Liver (tissue), 9 donors: ENCODE data around the gene CFL1. TPM values are rescaled to one million over a fixed set of nuclear protein-coding genes. Genes with fewer than 3 reads are reported as not detected.

Experiments used
- DNase-seq: peaks from one replicate; pipeline ENCODE4 v3.0.0-alpha.2; 2017; ENCODE audit warnings: low spot score
- H3K27ac ChIP-seq, 2 donors: one replicate each; pipeline ENCODE4 v1.7.0; 2013; ENCODE audit warnings: inconsistent platforms in 2 of 2, low read length in 2 of 2, control low read depth in 1 of 2, low read depth in 1 of 2, mild to moderate bottlenecking in 1 of 2
- H3K27me3 ChIP-seq, 4 donors: one replicate each; pipeline versions ENCODE4 v1.6.1 to v1.7.0; 2013; ENCODE audit warnings: low read length in 3 of 4, inconsistent platforms in 1 of 4, mild to moderate bottlenecking in 1 of 4, moderate library complexity in 1 of 4; ENCODE audit not compliant: control insufficient read depth in 4 of 4, insufficient read depth in 4 of 4
- H3K36me3 ChIP-seq, 4 donors: one replicate each; pipeline versions ENCODE4 v1.6.1 to v1.7.0; 2013; ENCODE audit warnings: low read length in 3 of 4, mild to moderate bottlenecking in 3 of 4, low read depth in 1 of 4, moderate library complexity in 1 of 4; ENCODE audit not compliant: control insufficient read depth in 4 of 4, insufficient read depth in 3 of 4
- H3K4me1 ChIP-seq, 4 donors: one replicate each; pipeline versions ENCODE4 v1.6.1 to v1.7.0; 2013; ENCODE audit warnings: low read length in 3 of 4, mild to moderate bottlenecking in 3 of 4, moderate library complexity in 1 of 4; ENCODE audit not compliant: control insufficient read depth in 4 of 4, insufficient read depth in 4 of 4
- H3K4me3 ChIP-seq, 3 donors: one replicate each; pipeline versions ENCODE4 v1.6.1 to v1.7.0; 2013; ENCODE audit warnings: low read length in 3 of 3, control low read depth in 1 of 3, low read depth in 1 of 3, mild to moderate bottlenecking in 1 of 3
- H3K9ac ChIP-seq, 2 donors: one replicate each; pipeline ENCODE4 v1.7.0; 2013; ENCODE audit warnings: low read length in 2 of 2, mild to moderate bottlenecking in 2 of 2, moderate library complexity in 2 of 2, control low read depth in 1 of 2, low read depth in 1 of 2
- H3K9me3 ChIP-seq, 4 donors: one replicate each; pipeline versions ENCODE4 v1.6.1 to v1.7.0; 2013; ENCODE audit warnings: low read length in 3 of 4; ENCODE audit not compliant: control insufficient read depth in 4 of 4
- EGR1 ChIP-seq, 2 donors: IDR thresholded peaks; 2 replicates each; pipeline ENCODE4 v1.6.1; 2016 to 2018; ENCODE audit warnings: antibody characterized with exemption in 2 of 2, low read depth in 2 of 2
- FOXA1 ChIP-seq: IDR thresholded peaks from 2 replicates; pipeline ENCODE4 v1.6.1; 2016; ENCODE audit warnings: antibody characterized with exemption
- FOXA2 ChIP-seq: IDR thresholded peaks from 2 replicates; pipeline ENCODE4 v1.6.1; 2016; ENCODE audit warnings: antibody characterized with exemption
- GABPA ChIP-seq, 2 donors: IDR thresholded peaks in 1 of 2; conservative IDR thresholded peaks in 1 of 2; 2 replicates each; pipeline ENCODE4 v1.6.1; 2016; ENCODE audit warnings: antibody characterized with exemption in 2 of 2, mild to moderate bottlenecking in 1 of 2, moderate library complexity in 1 of 2
- HNF4A ChIP-seq, 2 donors: conservative IDR thresholded peaks; 2 replicates each; pipeline ENCODE4 v1.6.1; 2016; ENCODE audit warnings: antibody characterized with exemption in 2 of 2, mild to moderate bottlenecking in 2 of 2
- HNF4G ChIP-seq: IDR thresholded peaks from 2 replicates; pipeline ENCODE4 v1.6.1; 2016; ENCODE audit warnings: antibody characterized with exemption
- JUND ChIP-seq, 2 donors: IDR thresholded peaks; 2 replicates each; pipeline ENCODE4 v1.6.1; 2016; ENCODE audit warnings: antibody characterized with exemption in 2 of 2
- NR2F2 ChIP-seq: IDR thresholded peaks from 2 replicates; pipeline ENCODE4 v1.6.1; 2016; ENCODE audit warnings: antibody characterized with exemption
- RAD21 ChIP-seq, 2 donors: IDR thresholded peaks; 2 replicates each; pipeline ENCODE4 v1.6.1; 2016; ENCODE audit warnings: antibody characterized with exemption in 2 of 2, mild to moderate bottlenecking in 2 of 2
- RXRA ChIP-seq, 2 donors: IDR thresholded peaks; 2 replicates each; pipeline ENCODE4 v1.6.1; 2017 to 2018; ENCODE audit warnings: antibody characterized with exemption in 2 of 2, mild to moderate bottlenecking in 1 of 2
- SP1 ChIP-seq: IDR thresholded peaks from 2 replicates; pipeline ENCODE4 v1.6.1; 2018; ENCODE audit warnings: antibody characterized with exemption, mild to moderate bottlenecking
- TAF1 ChIP-seq: conservative IDR thresholded peaks from 2 replicates; pipeline ENCODE4 v1.6.1; 2016; ENCODE audit warnings: antibody characterized with exemption, mild to moderate bottlenecking
- YY1 ChIP-seq: IDR thresholded peaks from 2 replicates; pipeline ENCODE4 v1.6.1; 2016; ENCODE audit warnings: antibody characterized with exemption, mild to moderate bottlenecking
- WGBS: extraction: QIAGEN DNeasy Blood & Tissue Kit; methylation state at CpG from one replicate; pipeline ENCODE4 v1.1.7; 2013; 5-methylcytosine and 5-hydroxymethylcytosine counted together
- polyA plus RNA-seq, 2 donors: library from polyadenylated mRNA; stranded (reverse) in 1 of 2; unstranded in 1 of 2; fragments of 200-250 nt in 1 of 2; fragments of >200 nt in 1 of 2; fragmentation: Nextera tagmentation in 1 of 2; extraction: Ambion mirVana in 1 of 2; gene quantifications; one replicate each; pipeline versions ENCODE4 v1.2.1 to v1.2.3, GENCODE V29; 2013 to 2015
- total RNA-seq, 2 donors: library from RNA; depleted of rRNA; stranded (reverse); fragments of >200 nt; gene quantifications; one replicate each; pipeline ENCODE4 v1.2.3, GENCODE V29; 2014
- TF ChIP-seq, protein P1 (sequence below): IDR thresholded peaks from 2 replicates; pipeline ENCODE4 v1.6.1; 2016; ENCODE audit warnings: antibody characterized with exemption, mild to moderate bottlenecking
- TF ChIP-seq, protein P2 (sequence below): fragments of 150-350 bp; IDR thresholded peaks from 2 replicates; pipeline ENCODE4 v1.5.1; 2017; ENCODE audit warnings: improper control_type of control experiment, low read depth, low read length; ENCODE audit not compliant: missing input control
- TF ChIP-seq, protein P3 (sequence below): IDR thresholded peaks from 2 replicates; pipeline ENCODE4 v1.6.1; 2016; ENCODE audit warnings: antibody characterized with exemption
- TF ChIP-seq, protein P4 (sequence below): IDR thresholded peaks from 2 replicates; pipeline ENCODE4 v1.6.1; 2016; ENCODE audit warnings: antibody characterized with exemption
- TF ChIP-seq, protein P5 (sequence below): IDR thresholded peaks from 2 replicates; pipeline ENCODE4 v1.6.1; 2016; ENCODE audit warnings: antibody characterized with exemption
- donor health status: healthy.
- donor health status: healthy.
- donor health status: healthy.
- donor health status: healthy.
- donor health status: healthy.

The CFL1 gene
- total and polyA plus RNA-seq, 4 donors: 184 to 498 (median 282) TPM

DNA sequence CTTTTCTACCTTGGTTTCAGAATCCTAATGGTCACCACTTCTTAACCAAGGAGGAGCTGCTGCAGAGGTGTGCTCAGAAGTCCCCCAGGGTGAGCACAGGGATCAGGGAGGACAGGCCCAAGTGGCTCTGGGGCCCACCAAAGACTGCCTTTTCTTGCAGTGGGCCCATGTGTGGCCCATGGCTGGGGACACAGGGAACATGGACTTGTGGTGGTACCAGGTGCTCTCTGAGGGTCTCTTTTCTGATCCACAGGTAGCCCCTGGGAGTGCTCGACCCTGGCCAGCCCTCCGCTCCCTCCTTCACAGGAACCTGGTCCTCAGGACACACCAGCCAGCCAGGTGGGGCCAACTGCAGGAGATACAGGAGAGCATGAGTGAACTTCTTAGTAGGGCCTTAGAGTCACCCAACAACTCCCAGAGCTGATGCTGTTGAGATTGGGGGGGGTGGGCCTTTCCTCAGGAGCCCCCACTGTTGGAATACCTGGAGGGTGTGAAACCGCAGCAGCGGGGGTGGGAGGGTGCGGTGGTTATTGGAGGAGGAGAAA lies 4.3 kb upstream of the CFL1 start:
- H3K36me3 ChIP-seq: peaks cover 16 to 41% (median 23%) of the 10 kb centered on the region in 4 donors
- H3K27ac ChIP-seq: no peak overlapping the region
- no peak for DNase-seq
- no peak overlapping the region for H3K9ac ChIP-seq
- H3K4me1 ChIP-seq: peaks cover 9 to 30% (median 22%) of the 10 kb centered on the region in 4 donors
- no peaks in the 10 kb centered on the region for H3K27me3 ChIP-seq
- no peak for TF ChIP-seq GABPA (IDR thresholded peaks at IDR 0.05 in 1 of 2, conservative IDR thresholded peaks at IDR 0.05 in 1 of 2)
- TF ChIP-seq, protein P1, sequence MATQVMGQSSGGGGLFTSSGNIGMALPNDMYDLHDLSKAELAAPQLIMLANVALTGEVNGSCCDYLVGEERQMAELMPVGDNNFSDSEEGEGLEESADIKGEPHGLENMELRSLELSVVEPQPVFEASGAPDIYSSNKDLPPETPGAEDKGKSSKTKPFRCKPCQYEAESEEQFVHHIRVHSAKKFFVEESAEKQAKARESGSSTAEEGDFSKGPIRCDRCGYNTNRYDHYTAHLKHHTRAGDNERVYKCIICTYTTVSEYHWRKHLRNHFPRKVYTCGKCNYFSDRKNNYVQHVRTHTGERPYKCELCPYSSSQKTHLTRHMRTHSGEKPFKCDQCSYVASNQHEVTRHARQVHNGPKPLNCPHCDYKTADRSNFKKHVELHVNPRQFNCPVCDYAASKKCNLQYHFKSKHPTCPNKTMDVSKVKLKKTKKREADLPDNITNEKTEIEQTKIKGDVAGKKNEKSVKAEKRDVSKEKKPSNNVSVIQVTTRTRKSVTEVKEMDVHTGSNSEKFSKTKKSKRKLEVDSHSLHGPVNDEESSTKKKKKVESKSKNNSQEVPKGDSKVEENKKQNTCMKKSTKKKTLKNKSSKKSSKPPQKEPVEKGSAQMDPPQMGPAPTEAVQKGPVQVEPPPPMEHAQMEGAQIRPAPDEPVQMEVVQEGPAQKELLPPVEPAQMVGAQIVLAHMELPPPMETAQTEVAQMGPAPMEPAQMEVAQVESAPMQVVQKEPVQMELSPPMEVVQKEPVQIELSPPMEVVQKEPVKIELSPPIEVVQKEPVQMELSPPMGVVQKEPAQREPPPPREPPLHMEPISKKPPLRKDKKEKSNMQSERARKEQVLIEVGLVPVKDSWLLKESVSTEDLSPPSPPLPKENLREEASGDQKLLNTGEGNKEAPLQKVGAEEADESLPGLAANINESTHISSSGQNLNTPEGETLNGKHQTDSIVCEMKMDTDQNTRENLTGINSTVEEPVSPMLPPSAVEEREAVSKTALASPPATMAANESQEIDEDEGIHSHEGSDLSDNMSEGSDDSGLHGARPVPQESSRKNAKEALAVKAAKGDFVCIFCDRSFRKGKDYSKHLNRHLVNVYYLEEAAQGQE: no peak
- no peak for TF ChIP-seq FOXA1
- TF ChIP-seq, protein P2, sequence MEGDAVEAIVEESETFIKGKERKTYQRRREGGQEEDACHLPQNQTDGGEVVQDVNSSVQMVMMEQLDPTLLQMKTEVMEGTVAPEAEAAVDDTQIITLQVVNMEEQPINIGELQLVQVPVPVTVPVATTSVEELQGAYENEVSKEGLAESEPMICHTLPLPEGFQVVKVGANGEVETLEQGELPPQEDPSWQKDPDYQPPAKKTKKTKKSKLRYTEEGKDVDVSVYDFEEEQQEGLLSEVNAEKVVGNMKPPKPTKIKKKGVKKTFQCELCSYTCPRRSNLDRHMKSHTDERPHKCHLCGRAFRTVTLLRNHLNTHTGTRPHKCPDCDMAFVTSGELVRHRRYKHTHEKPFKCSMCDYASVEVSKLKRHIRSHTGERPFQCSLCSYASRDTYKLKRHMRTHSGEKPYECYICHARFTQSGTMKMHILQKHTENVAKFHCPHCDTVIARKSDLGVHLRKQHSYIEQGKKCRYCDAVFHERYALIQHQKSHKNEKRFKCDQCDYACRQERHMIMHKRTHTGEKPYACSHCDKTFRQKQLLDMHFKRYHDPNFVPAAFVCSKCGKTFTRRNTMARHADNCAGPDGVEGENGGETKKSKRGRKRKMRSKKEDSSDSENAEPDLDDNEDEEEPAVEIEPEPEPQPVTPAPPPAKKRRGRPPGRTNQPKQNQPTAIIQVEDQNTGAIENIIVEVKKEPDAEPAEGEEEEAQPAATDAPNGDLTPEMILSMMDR: no peak
- no peak for TF ChIP-seq HNF4G
- TF ChIP-seq NR2F2: no peak
- no peak for TF ChIP-seq JUND (IDR thresholded peaks at IDR 0.05)
- TF ChIP-seq FOXA2: no peak
- no peak for TF ChIP-seq EGR1 (IDR thresholded peaks at IDR 0.05; ENCODE audit: low read depth in 2 of 2)
- no peak for TF ChIP-seq HNF4A (conservative IDR thresholded peaks at IDR 0.05)
- no peak for TF ChIP-seq TAF1
- TF ChIP-seq YY1: no peak
- no peak for TF ChIP-seq RXRA (IDR thresholded peaks at IDR 0.05)
- TF ChIP-seq RAD21 (IDR thresholded peaks at IDR 0.05): no peak
- TF ChIP-seq, protein P3, sequence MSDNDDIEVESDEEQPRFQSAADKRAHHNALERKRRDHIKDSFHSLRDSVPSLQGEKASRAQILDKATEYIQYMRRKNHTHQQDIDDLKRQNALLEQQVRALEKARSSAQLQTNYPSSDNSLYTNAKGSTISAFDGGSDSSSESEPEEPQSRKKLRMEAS: no peak
- TF ChIP-seq SP1: no peak
- TF ChIP-seq, protein P4, sequence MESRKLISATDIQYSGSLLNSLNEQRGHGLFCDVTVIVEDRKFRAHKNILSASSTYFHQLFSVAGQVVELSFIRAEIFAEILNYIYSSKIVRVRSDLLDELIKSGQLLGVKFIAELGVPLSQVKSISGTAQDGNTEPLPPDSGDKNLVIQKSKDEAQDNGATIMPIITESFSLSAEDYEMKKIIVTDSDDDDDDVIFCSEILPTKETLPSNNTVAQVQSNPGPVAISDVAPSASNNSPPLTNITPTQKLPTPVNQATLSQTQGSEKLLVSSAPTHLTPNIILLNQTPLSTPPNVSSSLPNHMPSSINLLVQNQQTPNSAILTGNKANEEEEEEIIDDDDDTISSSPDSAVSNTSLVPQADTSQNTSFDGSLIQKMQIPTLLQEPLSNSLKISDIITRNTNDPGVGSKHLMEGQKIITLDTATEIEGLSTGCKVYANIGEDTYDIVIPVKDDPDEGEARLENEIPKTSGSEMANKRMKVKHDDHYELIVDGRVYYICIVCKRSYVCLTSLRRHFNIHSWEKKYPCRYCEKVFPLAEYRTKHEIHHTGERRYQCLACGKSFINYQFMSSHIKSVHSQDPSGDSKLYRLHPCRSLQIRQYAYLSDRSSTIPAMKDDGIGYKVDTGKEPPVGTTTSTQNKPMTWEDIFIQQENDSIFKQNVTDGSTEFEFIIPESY: no peak
- TF ChIP-seq, protein P5, sequence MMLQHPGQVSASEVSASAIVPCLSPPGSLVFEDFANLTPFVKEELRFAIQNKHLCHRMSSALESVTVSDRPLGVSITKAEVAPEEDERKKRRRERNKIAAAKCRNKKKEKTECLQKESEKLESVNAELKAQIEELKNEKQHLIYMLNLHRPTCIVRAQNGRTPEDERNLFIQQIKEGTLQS: no peak
- H3K9me3 ChIP-seq: no peaks in the 10 kb centered on the region
- H3K4me3 ChIP-seq: no peak overlapping the region
- 78% methylated on average over 5 of the region's 5 CpGs for WGBS
